Muscle of leg (tissue), 11 donors: Measurements from ENCODE around the gene SLC22A6. TPM values are rescaled to one million over a fixed set of nuclear protein-coding genes. Genes with fewer than 3 reads are reported as not detected.

Experiments
- DNase-seq: peaks from one replicate; pipeline ENCODE4 v3.0.0; 2013
- H3K27ac ChIP-seq: one replicate; pipeline ENCODE4 v1.5.1; 2013; ENCODE audit warnings: mild to moderate bottlenecking, low read length, control low read depth
- H3K27me3 ChIP-seq: one replicate; pipeline ENCODE4 v1.6.1; 2013; ENCODE audit warnings: low read length; ENCODE audit not compliant: control insufficient read depth, insufficient read depth
- H3K36me3 ChIP-seq: one replicate; pipeline ENCODE4 v1.6.1; 2013; ENCODE audit warnings: low read length; ENCODE audit not compliant: control insufficient read depth, insufficient read depth
- H3K4me1 ChIP-seq: one replicate; pipeline ENCODE4 v1.6.1; 2013; ENCODE audit warnings: low read length; ENCODE audit not compliant: control insufficient read depth, insufficient read depth
- H3K4me3 ChIP-seq: one replicate; pipeline ENCODE4 v1.5.1; 2013; ENCODE audit warnings: low read length, control low read depth
- H3K9me3 ChIP-seq: replicated peaks from 2 replicates; pipeline ENCODE4 v1.6.1; 2013; ENCODE audit warnings: low read depth, low read length; ENCODE audit not compliant: control insufficient read depth
- WGBS: methylation state at CpG from one replicate; pipeline ENCODE4 v1.1.5; 2013; ENCODE audit warnings: missing lambda C conversion rate; ENCODE audit not compliant: insufficient coverage; 5-methylcytosine and 5-hydroxymethylcytosine counted together
- polyA plus RNA-seq, 8 donors: library from polyadenylated mRNA; unstranded; fragments of 120-200 nt; gene quantifications; one replicate each; pipeline versions ENCODE4 v1.2.1 to v1.2.3, GENCODE V29; 2013; ENCODE audit warnings: inconsistent platforms in 1 of 8, low replicate concordance in 1 of 8; ENCODE audit not compliant: insufficient read length in 8 of 8, insufficient read depth in 1 of 8
- total RNA-seq: library from RNA; stranded (reverse); fragments of 120-200 nt; gene quantifications from one replicate; pipeline ENCODE4 v1.2.4, GENCODE V29; 2013

The SLC22A6 gene
- total and polyA plus RNA-seq, 9 donors: 0.05 to 0.20 TPM; not detected in 7

DNA sequence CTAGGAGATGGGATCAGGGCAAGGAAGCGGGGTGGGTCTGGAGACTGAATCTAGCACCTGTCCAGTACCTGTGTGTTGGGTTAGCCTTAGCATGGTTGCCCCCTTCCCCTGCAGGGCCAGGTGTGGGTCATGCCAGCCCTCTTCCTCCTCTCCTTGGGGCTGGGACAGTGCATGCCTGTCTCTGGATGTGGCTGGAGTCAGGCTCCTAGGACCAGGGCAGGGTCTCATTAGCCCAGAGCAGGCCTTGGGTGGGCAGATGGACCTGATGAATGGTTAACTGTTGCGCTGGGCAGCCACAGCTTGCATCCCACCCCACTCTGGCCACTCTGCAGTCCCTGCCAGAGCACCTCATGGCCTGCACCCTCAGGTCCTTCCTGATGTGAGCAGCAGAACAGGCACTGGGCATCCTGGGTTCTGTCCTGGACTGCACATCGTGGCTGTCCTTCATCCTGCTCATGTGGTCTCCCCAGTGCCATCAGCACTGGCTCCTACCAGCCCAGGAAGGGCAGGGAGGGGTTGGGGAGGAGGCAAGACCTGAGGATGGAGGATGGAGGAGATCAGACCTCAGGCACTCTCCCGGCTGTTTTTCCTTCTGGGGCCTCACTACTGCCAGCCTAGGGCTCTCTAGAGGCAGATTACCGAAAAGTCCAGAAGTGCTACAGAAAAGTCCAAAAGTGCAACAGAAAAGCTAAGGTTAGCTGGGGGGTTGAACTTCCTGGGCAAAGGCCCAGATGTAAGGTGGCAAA, 50.8 kb downstream of the SLC22A6 start:
- DNase-seq: no peak
- peaks cover 27% of the 10 kb centered on the region for H3K4me1 ChIP-seq
- H3K9me3 ChIP-seq: no peaks in the 10 kb centered on the region
- H3K27me3 ChIP-seq: peaks cover 4% of the 10 kb centered on the region
- H3K27ac ChIP-seq: no peak overlapping the region
- no peak overlapping the region for H3K4me3 ChIP-seq
- H3K36me3 ChIP-seq: no peaks in the 10 kb centered on the region
- WGBS: 65% methylated on average over 3 of the region's 5 CpGs

DNA sequence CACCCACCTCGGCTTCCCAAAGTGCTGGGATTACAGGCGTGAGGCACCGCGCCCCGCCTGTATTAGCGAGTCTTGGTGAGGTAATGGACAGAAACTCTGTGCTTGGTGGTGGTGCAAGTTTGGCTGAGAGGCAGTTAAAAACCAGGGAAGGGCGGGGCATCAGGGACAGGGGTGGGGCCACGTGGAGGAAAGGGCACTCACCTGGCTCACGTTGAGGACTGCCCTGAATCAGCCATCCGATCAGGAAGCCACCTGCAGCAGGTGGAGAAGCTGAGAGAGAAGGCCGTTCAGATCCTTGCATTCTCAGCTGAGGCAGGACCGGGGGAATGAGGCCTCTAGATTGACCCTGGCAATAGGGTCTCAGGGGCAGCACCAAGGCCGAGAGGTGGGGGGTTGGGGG, 51.5 kb downstream of the SLC22A6 start:
- no peak overlapping the region for H3K27ac ChIP-seq
- 76% methylated on average over 12 of the region's 13 CpGs for WGBS
- peaks cover 30% of the 10 kb centered on the region for H3K4me1 ChIP-seq
- H3K36me3 ChIP-seq: no peaks in the 10 kb centered on the region
- H3K27me3 ChIP-seq: peaks cover 10% of the 10 kb centered on the region
- no peak for DNase-seq
- H3K4me3 ChIP-seq: no peak overlapping the region
- H3K9me3 ChIP-seq: no peaks in the 10 kb centered on the region

- WGBS: 29% methylated on average over 5 of the region's 8 CpGs
- no peaks in the 10 kb centered on the region for H3K36me3 ChIP-seq
- H3K4me3 ChIP-seq: no peak overlapping the region
- H3K27me3 ChIP-seq: peaks cover 22% of the 10 kb centered on the region
- H3K4me1 ChIP-seq: peaks cover 40% of the 10 kb centered on the region
- H3K9me3 ChIP-seq: no peaks in the 10 kb centered on the region
- peak; percentile 49 for DNase-seq
- H3K27ac ChIP-seq: no peak overlapping the region
Measured at GRCh38 chr11:62931499-62932278, 53.1 kb downstream of the SLC22A6 start.

DNA sequence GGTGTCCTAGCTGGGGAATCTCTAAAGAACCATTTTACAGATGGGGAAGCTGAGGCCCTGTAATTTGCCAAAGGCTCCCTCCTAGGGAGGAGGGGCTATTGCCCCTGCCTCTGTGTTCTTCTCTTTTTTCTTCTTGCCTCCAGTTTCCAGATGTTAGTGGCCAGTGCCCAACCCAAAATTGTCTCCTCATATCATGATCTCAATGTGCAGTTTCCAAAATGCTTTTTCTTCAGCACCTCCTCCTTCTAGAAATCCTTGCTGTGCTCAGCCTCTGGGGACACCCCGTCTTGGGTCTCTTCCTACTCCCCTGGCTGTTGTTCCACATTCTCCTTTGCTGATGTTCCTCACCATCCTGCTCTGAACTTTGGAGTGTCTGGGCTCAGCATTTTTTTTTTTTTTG, 54.1 kb downstream of the SLC22A6 start:
- peak; percentile 61 for DNase-seq
- WGBS: 20% methylated on average over 1 of the region's 1 CpG
- Histone ChIP-seq H3K9me3 (no peaks in the 10 kb centered on the region), H3K4me1 (peaks cover 50% of the 10 kb centered on the region), H3K36me3 (no peaks in the 10 kb centered on the region), H3K27ac (peak overlapping the region; percentile 35), H3K27me3 (peaks cover 32% of the 10 kb centered on the region), H3K4me3 (no peak overlapping the region)

DNA sequence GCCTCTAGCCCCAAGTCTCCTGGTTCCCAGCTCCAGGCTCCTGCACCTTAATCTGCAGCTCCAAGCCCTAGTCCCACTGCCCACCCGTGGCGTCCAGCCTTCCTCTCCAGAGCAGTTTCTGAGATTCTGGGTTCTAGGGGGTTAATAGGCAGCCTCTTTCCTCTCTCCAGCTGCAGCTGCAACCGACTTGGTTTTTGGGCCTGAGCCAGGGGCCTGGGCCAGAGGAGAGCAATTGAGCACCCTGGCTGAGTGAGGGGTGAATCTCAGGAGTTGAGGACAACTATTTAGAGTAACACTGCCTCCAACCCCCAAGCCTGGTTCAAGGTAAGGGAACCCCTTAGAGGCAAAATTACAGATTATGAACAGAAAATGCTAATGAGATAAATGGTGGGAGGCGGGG, 54.6 kb downstream of the SLC22A6 start:
- H3K9me3 ChIP-seq: no peaks in the 10 kb centered on the region
- no peak overlapping the region for H3K4me3 ChIP-seq
- H3K27me3 ChIP-seq: peaks cover 37% of the 10 kb centered on the region
- H3K4me1 ChIP-seq: peaks cover 55% of the 10 kb centered on the region
- peak overlapping the region; percentile 35 for H3K27ac ChIP-seq
- DNase-seq: peak; percentile 90
- no peaks in the 10 kb centered on the region for H3K36me3 ChIP-seq
- WGBS: 67% methylated on average over 1 of the region's 4 CpGs

GRCh38 chr11:62928011-62928410, 56.8 kb downstream of the SLC22A6 start:
- WGBS: 23% methylated on average over 9 of the region's 13 CpGs

GRCh38 chr11:62926680-62927455, 57.9 kb downstream of the SLC22A6 start:
- WGBS: 10% methylated on average over 36 of the region's 53 CpGs
- no peak for DNase-seq
- no peak overlapping the region for H3K4me3 ChIP-seq
- peaks cover 68% of the 10 kb centered on the region for H3K4me1 ChIP-seq
- no peak overlapping the region for H3K27ac ChIP-seq
- H3K27me3 ChIP-seq: peaks cover 70% of the 10 kb centered on the region
- no peaks in the 10 kb centered on the region for H3K36me3 ChIP-seq
- no peaks in the 10 kb centered on the region for H3K9me3 ChIP-seq

More at GRCh38 chr11:62928011-62928410, 56.8 kb downstream of the SLC22A6 start:
- no peak for DNase-seq
- no peak overlapping the region for H3K4me3 ChIP-seq
- peaks cover 59% of the 10 kb centered on the region for H3K27me3 ChIP-seq
- H3K27ac ChIP-seq: no peak overlapping the region
- peaks cover 67% of the 10 kb centered on the region for H3K4me1 ChIP-seq
- H3K36me3 ChIP-seq: no peaks in the 10 kb centered on the region
- H3K9me3 ChIP-seq: no peaks in the 10 kb centered on the region

Other genes starting within 250 kb of the SLC22A6 start
- gene ZBTB3, start 230.8 kb downstream of the SLC22A6 start, total RNA-seq: 8.0 TPM
- gene ZBTB3, start 230.8 kb downstream of the SLC22A6 start, polyA plus RNA-seq: 1 to 10 TPM; 3.4 to 5.6 (median 4.1) TPM
- 115 TPM for gene POLR2G, start 223.4 kb downstream of the SLC22A6 start, total RNA-seq
- gene POLR2G, start 223.4 kb downstream of the SLC22A6 start, polyA plus RNA-seq: 100 to 1,000 TPM in 2 of 8 donors, 10 to 100 TPM in 6; 83.0 to 115 (median 91.1) TPM
- gene TAF6L, start 213.6 kb downstream of the SLC22A6 start, total RNA-seq: 17.6 TPM
- 10 to 100 TPM; 12.7 to 21.5 (median 17.0) TPM for gene TAF6L, start 213.6 kb downstream of the SLC22A6 start, polyA plus RNA-seq
- 22.1 TPM for gene TMEM179B, start 197.6 kb downstream of the SLC22A6 start, total RNA-seq
- gene TMEM179B, start 197.6 kb downstream of the SLC22A6 start, polyA plus RNA-seq: 10 to 100 TPM; 24.4 to 33.8 (median 29.8) TPM
- gene TMEM223, start 193.0 kb downstream of the SLC22A6 start, total RNA-seq: 17.2 TPM
- 10 to 100 TPM; 15.3 to 19.0 (median 16.3) TPM for gene TMEM223, start 193.0 kb downstream of the SLC22A6 start, polyA plus RNA-seq
- gene NXF1, start 179.5 kb downstream of the SLC22A6 start, total RNA-seq: 24.3 TPM
- gene NXF1, start 179.5 kb downstream of the SLC22A6 start, polyA plus RNA-seq: 10 to 100 TPM; 60.5 to 73.1 (median 66.9) TPM
- gene STX5, start 152.9 kb downstream of the SLC22A6 start, total RNA-seq: 26.8 TPM
- gene STX5, start 152.9 kb downstream of the SLC22A6 start, polyA plus RNA-seq: 10 to 100 TPM; 29.7 to 43.2 (median 36.0) TPM
- gene TEX54, start 152.1 kb downstream of the SLC22A6 start, total RNA-seq: not detected
- gene TEX54, start 152.1 kb downstream of the SLC22A6 start, polyA plus RNA-seq: not detected
- gene WDR74, start 145.4 kb downstream of the SLC22A6 start, total RNA-seq: 41.8 TPM
- gene WDR74, start 145.4 kb downstream of the SLC22A6 start, polyA plus RNA-seq: 10 to 100 TPM; 28.3 to 40.9 (median 34.1) TPM
- gene SLC3A2, start 104.1 kb downstream of the SLC22A6 start, total RNA-seq: 41.8 TPM
- gene SLC3A2, start 104.1 kb downstream of the SLC22A6 start, polyA plus RNA-seq: 10 to 100 TPM; 38.1 to 55.4 (median 43.0) TPM
- 0.04 TPM for gene CHRM1, start 63.6 kb downstream of the SLC22A6 start, total RNA-seq
- under 1 TPM in 5 of 8 donors, not detected in 3; 0.05 to 0.87 (median 0.23) TPM for gene CHRM1, start 63.6 kb downstream of the SLC22A6 start, polyA plus RNA-seq
- gene SLC22A8, start 30.9 kb upstream of the SLC22A6 start, total RNA-seq: not detected
- not detected for gene SLC22A8, start 30.9 kb upstream of the SLC22A6 start, polyA plus RNA-seq
- gene SLC22A24, start 159.3 kb upstream of the SLC22A6 start, total RNA-seq: not detected
- gene SLC22A24, start 159.3 kb upstream of the SLC22A6 start, polyA plus RNA-seq: not detected